T47D (cell line): Measurements from ENCODE around the gene COL18A1.
"Not testable (repeated sequence)": the region's sequence is repeated elsewhere in the genome, so short reads cannot be mapped to it uniquely, and the experiment has no call there.

Experiments used
- DNase-seq, 2 experiments: peaks; one replicate each; pipeline versions ENCODE4 v3.0.0 to v3.0.0-alpha.2; 2011 to 2012; ENCODE audit warnings: low read depth in 1 of 2, low spot score in 1 of 2
- JUND ChIP-seq: IDR thresholded peaks from 2 replicates; pipeline ENCODE4 v1.6.1; 2012; ENCODE audit warnings: low read depth
- in situ Hi-C: cut with HindIII; loops from 2 replicates; pipeline ENCODE4 v1.10.0; 2016; ENCODE audit warnings: low sequenced_read_pairs, low pct_unique_long_range_greater_than_20kb

The COL18A1 gene

DNA sequence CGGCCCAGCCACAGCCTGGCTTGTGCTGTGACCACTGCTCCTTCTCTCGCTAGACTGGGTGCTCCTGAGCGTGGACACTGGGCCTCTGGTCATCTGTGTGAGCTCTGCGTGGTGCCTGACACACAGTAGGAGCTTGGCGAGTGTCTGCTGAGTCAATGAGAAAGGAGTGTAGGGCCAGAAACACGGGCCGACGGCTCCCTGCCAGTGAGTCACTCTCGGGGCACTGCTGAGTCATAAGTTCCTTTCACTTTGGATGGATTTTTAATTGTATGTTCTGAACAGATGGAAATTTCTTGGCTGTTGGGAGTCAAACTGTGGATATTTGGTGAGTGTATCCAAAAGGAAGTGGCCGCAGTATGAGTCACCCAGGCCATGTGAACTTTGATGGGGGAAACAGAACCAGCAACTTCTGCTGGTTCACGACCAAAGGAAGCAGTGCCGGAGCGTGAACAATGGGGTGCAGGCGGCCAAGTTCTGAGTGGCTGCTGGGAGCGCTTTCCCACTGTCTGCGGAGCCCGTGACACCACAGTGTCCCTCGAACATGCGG lies 41.0 kb upstream of the COL18A1 start:
- in situ Hi-C loops = no loop called here
- DNase-seq = peak; percentile 42
- TF ChIP-seq JUND = no peak

DNA sequence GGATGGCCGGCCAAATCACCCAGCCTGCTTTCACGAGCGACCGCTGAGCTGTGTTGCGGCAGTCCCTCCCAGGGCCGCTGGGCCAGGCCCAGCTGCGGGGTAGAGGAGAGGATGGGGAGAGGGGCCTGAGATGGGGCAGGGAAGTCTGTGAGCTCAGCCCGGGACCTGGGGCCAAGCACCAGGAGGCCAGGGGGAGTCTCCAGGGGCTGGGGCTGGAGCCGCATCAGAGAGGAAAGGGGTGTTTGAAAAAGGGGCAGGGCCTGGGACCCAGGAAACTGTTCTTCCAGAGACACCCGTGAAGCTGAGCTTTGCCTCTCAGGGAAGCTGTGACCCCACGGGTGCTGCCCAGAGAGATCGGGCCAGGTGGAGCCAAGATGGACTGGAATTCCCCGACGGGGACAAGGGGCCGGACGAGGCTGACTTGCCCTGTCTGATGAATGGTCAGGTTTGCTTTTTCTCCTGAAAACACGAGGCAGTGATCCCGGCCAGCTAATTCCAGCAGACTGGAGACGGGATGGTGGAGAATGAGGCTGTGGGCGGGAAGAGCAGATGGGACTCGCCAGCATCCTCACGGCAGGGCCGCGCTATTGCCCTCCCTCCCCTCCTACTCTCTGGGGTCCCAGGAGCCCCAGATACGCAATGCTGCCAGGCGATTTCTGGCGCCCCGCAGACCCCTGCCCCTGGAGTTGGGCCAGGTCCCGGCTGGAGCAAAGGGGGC lies 40.3 kb upstream of the COL18A1 start:
- in situ Hi-C loops = no loop called here
- no peak for DNase-seq
- TF ChIP-seq JUND = no peak

DNA sequence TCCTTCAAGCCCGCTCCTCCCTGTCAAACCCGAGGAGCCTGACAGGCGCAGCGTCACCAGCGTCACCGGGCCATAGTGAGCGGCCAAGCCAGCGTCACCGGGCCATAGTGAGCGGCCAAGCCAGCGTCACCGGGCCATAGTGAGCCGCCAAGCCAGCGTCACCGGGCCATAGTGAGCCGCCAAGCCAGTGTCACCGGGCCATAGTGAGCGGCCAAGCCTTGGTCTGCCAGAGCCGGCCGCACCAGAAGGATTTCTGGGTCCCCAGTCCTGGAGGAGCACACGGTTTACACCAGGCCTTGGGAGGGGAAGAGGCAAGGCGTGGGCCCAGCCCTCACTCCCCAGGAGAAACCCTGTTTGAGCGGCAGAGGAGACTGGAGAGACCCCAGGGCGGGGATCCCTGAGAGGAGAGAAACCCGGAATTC lies 39.8 kb upstream of the COL18A1 start:
- in situ Hi-C loops = no loop called here
- DNase-seq = no peak
- no peak for TF ChIP-seq JUND

DNA sequence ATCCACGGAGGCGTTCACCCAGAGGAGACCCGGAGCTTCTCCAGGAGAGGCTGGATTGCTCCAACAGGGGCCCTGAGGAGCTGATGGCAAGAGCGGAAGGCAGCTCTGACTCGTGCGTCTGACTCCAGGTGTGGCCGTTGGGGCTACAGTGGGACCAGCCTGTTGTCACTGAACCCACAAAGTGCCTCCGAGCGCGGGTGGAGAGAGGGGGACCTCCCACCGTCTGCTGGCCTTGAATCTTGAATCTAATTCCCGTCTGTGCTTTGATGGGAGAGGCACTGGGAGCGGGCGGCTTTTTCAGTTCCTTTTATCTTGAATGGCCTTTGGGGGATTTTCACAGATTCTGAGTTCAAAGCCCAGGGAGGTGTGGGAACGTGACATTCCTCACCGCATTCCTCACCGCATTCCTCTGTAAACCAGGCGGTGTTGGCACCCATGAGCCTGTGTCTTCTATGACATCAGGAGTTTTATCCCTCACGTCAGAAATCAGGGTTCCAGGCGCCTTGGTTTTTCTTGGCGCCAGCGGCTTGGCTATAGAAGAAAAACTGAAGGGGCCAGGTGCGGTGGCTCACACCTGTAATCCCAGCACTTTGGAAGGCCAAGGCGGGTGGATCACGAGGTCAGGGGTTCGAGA lies 39.2 kb upstream of the COL18A1 start:
- in situ Hi-C loops = no loop called here
- peak in 1 of 2 experiments; percentile 41 for DNase-seq
- TF ChIP-seq JUND = no peak

DNA sequence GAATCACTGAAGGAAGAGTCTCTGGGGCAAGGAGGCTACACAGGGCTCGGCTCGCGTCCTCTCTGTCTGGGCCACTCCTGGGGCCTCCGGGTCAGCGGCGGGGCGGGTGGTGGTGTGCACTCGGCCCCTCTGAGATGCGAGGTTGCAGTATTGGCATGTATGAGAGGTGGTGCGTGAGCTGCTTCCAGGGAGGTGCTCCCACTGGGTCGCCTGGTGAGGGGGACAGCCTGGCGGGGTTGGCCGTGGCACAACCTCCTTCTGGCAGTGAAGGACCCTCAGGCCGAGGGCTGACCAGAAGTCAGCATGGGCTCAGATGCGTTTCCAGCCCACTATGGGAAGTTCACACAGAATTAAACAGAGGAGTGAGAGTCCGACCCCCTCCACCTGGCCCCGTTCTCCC lies 38.5 kb upstream of the COL18A1 start:
- TF ChIP-seq JUND = no peak
- in situ Hi-C loops = no loop called here
- no peak for DNase-seq

DNA sequence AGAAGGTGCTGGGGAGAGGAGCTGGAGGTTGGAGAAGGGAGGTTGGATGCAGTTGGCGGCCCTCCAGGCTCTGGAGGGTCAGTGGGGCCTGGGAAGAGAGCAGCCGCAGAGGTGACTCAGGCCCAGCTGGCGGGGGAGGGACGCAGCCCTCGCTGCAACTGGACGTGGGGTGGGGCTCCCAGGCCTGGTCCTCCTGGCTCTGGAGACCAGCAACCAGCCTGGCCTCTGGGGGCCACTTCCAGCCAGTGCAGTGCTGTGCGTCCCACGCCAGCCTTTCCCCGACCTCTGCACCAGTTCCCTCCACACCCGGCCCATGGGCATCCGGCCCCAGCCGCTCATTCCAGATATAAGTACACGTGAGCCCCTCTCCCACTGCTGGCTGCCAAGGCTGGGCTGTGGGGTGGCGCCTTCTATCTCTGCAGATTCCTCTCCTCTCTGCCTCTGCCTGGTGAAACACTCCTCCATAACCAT lies 38.0 kb upstream of the COL18A1 start:
- in situ Hi-C loops = no loop called here
- TF ChIP-seq JUND = no peak
- DNase-seq = no peak

DNA sequence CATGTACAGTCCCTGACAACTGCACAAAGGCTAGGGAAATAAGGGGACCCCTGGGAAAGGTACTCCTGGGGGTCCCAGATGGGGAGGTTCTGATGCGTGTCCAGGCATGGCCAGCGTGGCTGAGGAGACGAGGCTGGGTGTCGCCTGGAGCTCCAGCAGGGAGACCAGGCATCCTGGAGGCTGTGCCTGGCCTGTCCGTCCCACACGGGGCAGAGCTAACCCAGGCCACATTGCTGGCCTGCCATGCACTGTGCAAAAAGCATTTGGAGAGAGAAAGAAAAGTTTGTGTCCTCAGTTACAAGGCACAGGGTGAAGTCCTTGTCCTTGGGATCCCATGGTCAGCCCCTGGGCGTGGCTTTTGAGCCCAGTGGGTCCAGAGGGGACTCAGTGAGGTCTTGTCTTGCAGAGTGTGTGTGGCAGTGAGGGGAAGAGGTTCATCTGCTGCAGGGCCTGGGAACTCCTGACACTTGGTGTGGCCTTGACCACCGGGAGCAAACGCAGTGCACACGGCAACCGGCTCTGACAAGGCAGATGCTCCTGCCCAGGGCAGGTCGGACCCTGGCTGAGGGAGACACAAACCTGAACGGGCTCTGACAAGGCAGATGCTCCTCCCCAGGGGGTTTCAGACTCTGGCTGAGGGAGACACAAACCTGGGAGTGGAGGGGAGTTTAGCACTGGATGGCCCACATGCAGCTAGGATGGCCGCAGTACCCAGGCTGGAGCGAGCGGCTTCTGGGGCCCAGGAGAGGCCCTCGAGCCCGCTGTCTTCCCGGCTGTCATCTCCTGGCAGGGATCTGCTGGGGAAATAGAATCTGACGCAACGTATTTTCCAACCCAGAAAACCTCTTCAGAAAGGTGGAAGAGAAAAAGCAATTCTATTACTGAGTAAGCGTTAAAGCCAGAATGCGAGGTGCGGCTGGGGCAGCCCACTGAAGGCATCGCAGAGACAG lies 37.3 kb upstream of the COL18A1 start:
- in situ Hi-C loops = no loop called here
- no peak for TF ChIP-seq JUND
- DNase-seq = no peak

DNA sequence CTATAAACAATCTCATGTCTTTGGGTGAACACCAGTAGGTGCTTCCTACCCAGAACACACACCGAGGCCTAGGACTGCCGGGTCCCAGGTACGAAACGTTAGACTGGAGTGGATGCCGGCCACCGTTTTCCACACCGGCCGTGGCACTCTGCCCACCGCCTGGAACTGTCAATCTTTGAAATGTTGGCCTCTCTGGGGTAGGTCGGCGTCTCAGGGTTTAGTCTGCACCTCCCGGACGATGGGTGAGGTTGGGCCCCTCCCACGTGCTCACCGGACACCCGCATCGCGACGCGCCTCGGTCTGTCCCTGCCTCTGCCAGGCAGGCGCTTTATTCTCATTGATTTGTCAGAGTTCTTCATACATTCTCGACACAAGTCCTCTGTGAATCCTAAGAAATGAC lies 35.9 kb upstream of the COL18A1 start:
- DNase-seq, in situ Hi-C loops: not testable (repeated sequence)

DNA sequence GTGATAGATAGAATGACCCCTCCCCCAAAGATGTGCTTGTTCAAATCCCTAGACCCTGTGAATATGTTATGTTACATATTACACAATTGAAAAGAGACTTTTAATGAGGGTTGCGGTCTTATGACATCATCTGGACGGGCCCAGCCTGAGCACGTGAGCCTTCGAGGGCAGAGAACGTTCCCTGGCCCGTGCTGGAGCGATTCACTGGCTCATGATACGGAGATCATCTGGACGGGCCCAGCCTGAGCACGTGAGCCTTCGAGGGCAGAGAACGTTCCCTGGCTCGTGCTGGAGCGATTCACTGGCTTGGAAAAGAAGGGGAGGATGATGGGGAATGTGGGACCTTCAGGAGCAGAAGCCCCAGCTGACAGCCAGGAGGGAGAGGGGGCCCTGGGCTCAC lies 34.4 kb upstream of the COL18A1 start:
- DNase-seq = no peak
- in situ Hi-C loops = no loop called here
- no peak for TF ChIP-seq JUND

DNA sequence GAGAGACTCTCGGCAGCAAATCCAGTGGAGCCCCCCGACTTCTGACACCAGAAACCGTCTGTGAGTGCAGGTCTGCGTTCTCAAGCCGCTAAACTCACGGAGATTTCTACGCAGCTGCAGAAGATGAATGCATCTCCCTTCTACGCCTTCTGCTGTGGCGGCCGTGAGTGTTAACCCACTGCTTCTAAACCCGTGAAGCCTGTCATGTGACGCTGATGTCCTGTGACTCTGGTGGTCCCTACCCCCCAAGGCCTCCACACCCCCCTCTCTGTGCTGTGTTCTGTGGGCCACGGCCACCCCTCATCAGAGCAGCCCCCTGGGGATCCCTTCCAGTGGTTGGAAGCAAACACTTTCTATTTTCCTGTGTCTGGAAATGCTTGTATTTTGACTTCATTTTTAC lies 33.9 kb upstream of the COL18A1 start:
- in situ Hi-C loops = no loop called here
- DNase-seq = no peak
- no peak for TF ChIP-seq JUND

DNA sequence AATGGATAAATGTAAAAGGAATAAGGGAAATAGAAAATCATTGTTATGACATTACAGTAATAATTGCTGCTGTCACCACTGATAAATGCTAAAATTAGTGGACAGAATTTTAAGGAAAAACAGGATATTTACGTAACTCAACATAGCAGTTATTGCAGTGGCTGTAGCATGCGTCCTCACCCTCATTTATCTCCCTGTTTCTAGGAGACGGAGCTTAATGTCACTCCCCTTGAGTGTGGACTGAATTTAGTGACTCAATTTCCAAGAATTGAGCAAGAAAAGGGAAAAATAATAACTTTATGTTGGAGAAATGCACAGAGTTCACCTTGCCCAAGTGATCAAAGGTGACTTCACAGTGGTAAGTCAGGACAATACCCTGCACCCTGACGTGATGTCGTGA lies 33.3 kb upstream of the COL18A1 start:
- TF ChIP-seq JUND = no peak
- DNase-seq = no peak
- in situ Hi-C loops = no loop called here

DNA sequence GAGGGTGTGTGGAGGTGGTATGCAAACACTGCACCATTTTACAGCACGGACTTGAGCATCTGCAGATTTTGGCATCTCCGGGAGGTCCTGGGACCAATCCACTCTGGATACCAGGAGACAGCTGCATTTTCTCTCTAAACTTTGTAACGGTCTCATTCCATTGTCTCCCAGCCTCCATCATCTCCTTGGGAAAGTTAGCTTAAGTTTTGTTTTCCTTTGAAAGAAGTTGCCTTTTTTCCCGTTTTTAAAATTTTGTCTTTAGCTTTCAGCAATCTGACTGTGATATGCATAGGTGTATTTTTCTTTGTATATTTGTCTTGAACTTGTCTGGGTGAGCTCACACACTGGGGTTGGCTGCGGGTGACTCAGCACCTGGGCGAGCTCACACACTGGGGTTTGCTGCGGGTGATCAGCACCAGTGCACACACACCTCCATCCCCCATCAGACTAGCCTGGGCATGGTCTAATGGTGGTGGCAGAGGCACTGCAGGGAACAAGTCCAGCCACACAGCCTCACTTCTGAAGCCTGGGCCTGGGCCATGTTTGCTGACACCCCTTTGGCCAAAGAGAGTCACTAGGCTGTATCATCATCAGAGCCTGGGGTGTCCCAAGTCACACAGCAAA lies 32.1 kb upstream of the COL18A1 start:
- no peak for DNase-seq
- in situ Hi-C loops = no loop called here
- TF ChIP-seq JUND = no peak
